ENCODE measurements around the gene CRB2.

Gene CRB2

DNA sequence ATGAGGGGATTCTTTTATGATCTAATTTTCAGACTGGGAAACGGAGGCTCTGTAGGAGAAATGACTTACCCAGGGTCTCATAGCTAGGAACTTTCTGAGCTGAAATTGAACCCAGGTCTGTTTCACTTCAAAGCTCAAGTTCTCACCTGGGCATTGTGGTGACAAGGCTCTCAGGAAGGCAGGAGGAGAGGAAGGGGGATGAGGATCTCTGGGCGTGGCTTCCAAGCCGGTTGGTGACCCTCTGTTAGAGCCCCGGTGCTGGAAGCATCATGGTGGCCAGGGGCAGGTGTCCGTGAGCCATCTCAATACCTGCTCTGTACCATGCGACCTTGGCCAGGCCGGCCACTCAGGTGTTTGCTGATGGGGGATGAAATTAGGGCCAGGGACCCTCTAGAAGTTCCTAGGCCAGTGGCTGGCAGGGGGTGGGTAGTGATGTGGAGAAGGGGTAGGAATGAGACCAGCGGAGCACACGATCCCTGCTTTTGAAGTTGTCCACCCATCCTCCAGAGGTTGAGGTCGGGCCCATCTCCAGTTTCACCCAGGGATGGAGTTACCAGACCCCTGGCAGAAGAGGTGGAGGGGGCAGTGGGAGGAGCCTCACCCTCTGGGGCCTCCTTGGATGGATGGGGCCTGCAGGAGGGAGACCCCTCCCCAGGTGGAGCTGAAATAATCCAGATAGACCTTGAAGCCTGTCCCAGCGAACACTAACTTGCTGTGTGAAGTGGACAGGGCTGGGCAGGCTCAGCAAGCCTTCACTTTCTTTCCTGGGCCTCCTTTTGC lies 5.9 kb downstream of the CRB2 start:
- no peak overlapping the region for H3K9ac ChIP-seq (ENCODE audit: low read length)
- H3K27ac ChIP-seq (ENCODE audit: low read length), result no peak overlapping the region
- peaks cover 49% of the 10 kb centered on the region for H3K4me1 ChIP-seq (ENCODE audit: control insufficient read depth, low read depth, low read length)
- H3K27me3 ChIP-seq (ENCODE audit: control insufficient read depth, insufficient read depth, low read length), result no peaks in the 10 kb centered on the region
- H3K36me3 ChIP-seq (ENCODE audit: control insufficient read depth, low read depth, low read length), result no peaks in the 10 kb centered on the region
- H3K9me3 ChIP-seq (ENCODE audit: control insufficient read depth, low read depth, low read length), result no peaks in the 10 kb centered on the region
- no peak overlapping the region for H3K4me3 ChIP-seq (ENCODE audit: low read length)

DNA sequence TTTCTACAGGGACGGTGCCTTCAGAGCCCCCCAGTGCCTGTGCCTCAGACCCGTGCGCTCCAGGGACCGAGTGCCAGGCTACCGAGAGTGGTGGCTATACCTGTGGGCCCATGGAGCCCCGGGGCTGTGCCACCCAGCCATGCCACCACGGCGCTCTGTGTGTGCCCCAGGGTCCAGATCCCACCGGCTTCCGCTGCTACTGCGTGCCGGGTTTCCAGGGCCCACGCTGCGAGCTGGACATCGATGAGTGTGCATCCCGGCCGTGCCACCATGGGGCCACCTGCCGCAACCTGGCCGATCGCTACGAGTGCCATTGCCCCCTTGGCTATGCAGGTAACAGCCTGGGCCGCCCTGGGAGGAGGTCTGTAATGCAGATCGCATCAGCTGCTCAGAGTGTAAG lies 6.9 kb downstream of the CRB2 start:
- Histone ChIP-seq H3K9ac (ENCODE audit: low read length) (no peak overlapping the region), H3K27me3 (ENCODE audit: control insufficient read depth, insufficient read depth, low read length) (no peaks in the 10 kb centered on the region), H3K4me1 (ENCODE audit: control insufficient read depth, low read depth, low read length) (peaks cover 40% of the 10 kb centered on the region), H3K27ac (ENCODE audit: low read length) (no peak overlapping the region), H3K4me3 (ENCODE audit: low read length) (no peak overlapping the region), H3K9me3 (ENCODE audit: control insufficient read depth, low read depth, low read length) (no peaks in the 10 kb centered on the region), H3K36me3 (ENCODE audit: control insufficient read depth, low read depth, low read length) (no peaks in the 10 kb centered on the region)

DNA sequence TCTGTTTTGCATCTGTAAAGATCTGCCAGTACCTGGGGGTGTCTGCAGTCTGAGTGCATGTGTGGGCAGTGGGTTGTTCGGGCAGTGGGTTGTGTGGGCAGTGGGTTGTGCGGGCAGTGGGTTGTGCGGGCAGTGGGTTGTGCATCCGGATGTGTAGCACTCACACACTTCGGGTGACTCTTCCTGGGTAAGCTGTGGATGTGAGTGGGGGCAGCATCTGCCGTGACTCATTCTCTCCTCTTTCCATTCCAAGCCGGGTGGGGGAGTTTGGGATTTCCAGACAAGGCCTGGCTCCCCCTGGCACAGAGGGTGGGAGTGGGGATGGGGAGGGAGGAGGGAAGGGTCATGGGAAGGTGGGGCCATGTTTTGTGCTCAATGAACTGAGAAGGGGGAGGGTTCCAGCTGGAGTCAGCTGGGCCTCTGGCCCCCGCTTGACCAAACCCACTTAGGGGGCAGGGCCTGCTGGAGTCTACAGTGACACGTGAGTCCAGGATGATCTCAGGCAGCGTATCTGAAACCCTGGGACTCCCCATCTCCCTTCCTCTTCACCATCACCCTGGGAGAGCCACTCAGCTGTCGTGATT lies 8.3 kb downstream of the CRB2 start:
- Histone ChIP-seq H3K9ac (ENCODE audit: low read length) (no peak overlapping the region), H3K27me3 (ENCODE audit: control insufficient read depth, insufficient read depth, low read length) (no peaks in the 10 kb centered on the region), H3K4me3 (ENCODE audit: low read length) (no peak overlapping the region), H3K9me3 (ENCODE audit: control insufficient read depth, low read depth, low read length) (no peaks in the 10 kb centered on the region), H3K27ac (ENCODE audit: low read length) (no peak overlapping the region), H3K4me1 (ENCODE audit: control insufficient read depth, low read depth, low read length) (peaks cover 27% of the 10 kb centered on the region), H3K36me3 (ENCODE audit: control insufficient read depth, low read depth, low read length) (no peaks in the 10 kb centered on the region)

GRCh38 chr9:123365287-123365880 lies 9.4 kb downstream of the CRB2 start:
- Histone ChIP-seq H3K9ac (ENCODE audit: low read length) (no peak overlapping the region), H3K9me3 (ENCODE audit: control insufficient read depth, low read depth, low read length) (no peaks in the 10 kb centered on the region), H3K27me3 (ENCODE audit: control insufficient read depth, insufficient read depth, low read length) (no peaks in the 10 kb centered on the region), H3K4me1 (ENCODE audit: control insufficient read depth, low read depth, low read length) (peaks cover 18% of the 10 kb centered on the region), H3K27ac (ENCODE audit: low read length) (no peak overlapping the region), H3K4me3 (ENCODE audit: low read length) (no peak overlapping the region), H3K36me3 (ENCODE audit: control insufficient read depth, low read depth, low read length) (no peaks in the 10 kb centered on the region)

GRCh38 chr9:123365881-123366528 lies 10.0 kb downstream of the CRB2 start:
- Histone ChIP-seq H3K27ac (ENCODE audit: low read length) (no peak overlapping the region), H3K4me1 (ENCODE audit: control insufficient read depth, low read depth, low read length) (peaks cover 14% of the 10 kb centered on the region), H3K4me3 (ENCODE audit: low read length) (no peak overlapping the region), H3K9ac (ENCODE audit: low read length) (no peak overlapping the region), H3K9me3 (ENCODE audit: control insufficient read depth, low read depth, low read length) (no peaks in the 10 kb centered on the region), H3K36me3 (ENCODE audit: control insufficient read depth, low read depth, low read length) (no peaks in the 10 kb centered on the region), H3K27me3 (ENCODE audit: control insufficient read depth, insufficient read depth, low read length) (no peaks in the 10 kb centered on the region)

DNA sequence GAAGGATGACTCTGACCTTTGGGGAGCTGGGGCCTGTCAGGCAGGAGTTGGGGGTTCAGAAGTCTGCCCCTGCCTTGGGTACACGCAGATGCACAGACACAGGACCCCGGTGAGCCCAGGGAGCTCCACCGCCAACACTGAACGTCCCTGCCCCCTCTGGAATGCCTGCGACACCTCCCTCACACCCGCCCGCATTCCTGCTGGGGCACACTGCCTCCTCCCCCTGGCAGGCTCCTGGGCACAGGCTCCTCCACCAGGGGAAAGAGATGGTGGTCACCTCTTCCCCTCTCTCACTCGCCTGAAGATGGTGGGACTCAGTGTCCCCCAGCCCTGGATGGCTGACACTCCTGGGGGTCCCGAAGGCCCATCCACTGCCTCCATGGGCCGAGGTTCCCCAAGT lies 12.0 kb downstream of the CRB2 start:
- no peak overlapping the region for H3K9ac ChIP-seq (ENCODE audit: low read length)

DNA sequence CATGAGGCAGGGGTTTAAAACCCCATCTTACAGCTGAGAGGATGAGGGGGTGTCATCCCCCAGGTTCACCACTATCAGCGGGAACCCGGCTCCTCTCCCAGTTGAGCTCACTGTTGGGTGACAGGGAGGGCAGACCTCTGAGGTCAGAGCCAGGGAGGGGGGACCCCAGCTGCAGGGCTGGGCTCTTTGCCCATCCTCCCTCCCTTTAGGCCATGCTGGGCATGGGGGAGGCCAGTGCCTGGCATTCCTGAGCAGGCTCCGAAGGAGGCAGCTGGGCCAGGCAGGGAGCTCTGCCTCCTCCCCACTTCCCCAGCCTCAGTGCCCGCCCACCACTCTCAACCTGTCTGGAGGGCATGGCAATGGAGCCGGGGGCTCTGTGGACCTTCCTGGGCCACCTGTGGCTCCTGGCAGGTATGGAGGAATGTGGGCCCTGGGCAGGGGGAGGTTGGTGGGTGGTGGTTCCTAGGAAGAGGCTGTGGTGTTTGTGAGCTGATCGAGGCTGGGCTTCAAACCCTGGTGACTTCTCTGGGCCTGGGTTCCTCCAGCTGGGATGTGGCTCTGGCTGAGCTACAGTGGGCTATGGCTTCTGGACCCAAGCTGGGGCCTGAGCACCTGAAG lies 12.6 kb downstream of the CRB2 start:
- no peaks in the 10 kb centered on the region for H3K36me3 ChIP-seq (ENCODE audit: control insufficient read depth, low read depth, low read length)
- H3K27me3 ChIP-seq (ENCODE audit: control insufficient read depth, insufficient read depth, low read length), result no peaks in the 10 kb centered on the region
- H3K4me1 ChIP-seq (ENCODE audit: control insufficient read depth, low read depth, low read length), result no peaks in the 10 kb centered on the region
- H3K4me3 ChIP-seq (ENCODE audit: low read length), result no peak overlapping the region
- H3K9ac ChIP-seq (ENCODE audit: low read length), result no peak overlapping the region
- H3K27ac ChIP-seq (ENCODE audit: low read length), result no peak overlapping the region
- H3K9me3 ChIP-seq (ENCODE audit: control insufficient read depth, low read depth, low read length), result no peaks in the 10 kb centered on the region

More for the DNA sequence above, 12.0 kb downstream of the CRB2 start:
- H3K4me1 ChIP-seq (ENCODE audit: control insufficient read depth, low read depth, low read length), result no peaks in the 10 kb centered on the region
- H3K27ac ChIP-seq (ENCODE audit: low read length), result no peak overlapping the region
- H3K36me3 ChIP-seq (ENCODE audit: control insufficient read depth, low read depth, low read length), result no peaks in the 10 kb centered on the region
- no peak overlapping the region for H3K4me3 ChIP-seq (ENCODE audit: low read length)
- no peaks in the 10 kb centered on the region for H3K27me3 ChIP-seq (ENCODE audit: control insufficient read depth, insufficient read depth, low read length)
- no peaks in the 10 kb centered on the region for H3K9me3 ChIP-seq (ENCODE audit: control insufficient read depth, low read depth, low read length)

GRCh38 chr9:123369296-123369695 lies 13.3 kb downstream of the CRB2 start:
- Histone ChIP-seq H3K9ac (ENCODE audit: low read length) (no peak overlapping the region), H3K27ac (ENCODE audit: low read length) (no peak overlapping the region), H3K4me3 (ENCODE audit: low read length) (no peak overlapping the region), H3K27me3 (ENCODE audit: control insufficient read depth, insufficient read depth, low read length) (no peaks in the 10 kb centered on the region), H3K9me3 (ENCODE audit: control insufficient read depth, low read depth, low read length) (no peaks in the 10 kb centered on the region), H3K36me3 (ENCODE audit: control insufficient read depth, low read depth, low read length) (no peaks in the 10 kb centered on the region), H3K4me1 (ENCODE audit: control insufficient read depth, low read depth, low read length) (peaks cover 4% of the 10 kb centered on the region)

DNA sequence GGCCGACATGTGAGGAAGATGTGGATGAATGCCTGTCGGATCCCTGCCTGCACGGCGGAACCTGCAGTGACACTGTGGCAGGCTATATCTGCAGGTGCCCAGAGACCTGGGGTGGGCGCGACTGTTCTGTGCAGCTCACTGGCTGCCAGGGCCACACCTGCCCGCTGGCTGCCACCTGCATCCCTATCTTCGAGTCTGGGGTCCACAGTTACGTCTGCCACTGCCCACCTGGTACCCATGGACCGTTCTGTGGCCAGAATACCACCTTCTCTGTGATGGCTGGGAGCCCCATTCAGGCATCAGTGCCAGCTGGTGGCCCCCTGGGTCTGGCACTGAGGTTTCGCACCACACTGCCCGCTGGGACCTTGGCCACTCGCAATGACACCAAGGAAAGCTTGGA lies 14.1 kb downstream of the CRB2 start:
- Histone ChIP-seq H3K9ac (ENCODE audit: low read length) (no peak overlapping the region), H3K27ac (ENCODE audit: low read length) (no peak overlapping the region), H3K4me1 (ENCODE audit: control insufficient read depth, low read depth, low read length) (peaks cover 9% of the 10 kb centered on the region), H3K4me3 (ENCODE audit: low read length) (no peak overlapping the region), H3K36me3 (ENCODE audit: control insufficient read depth, low read depth, low read length) (no peaks in the 10 kb centered on the region), H3K9me3 (ENCODE audit: control insufficient read depth, low read depth, low read length) (no peaks in the 10 kb centered on the region), H3K27me3 (ENCODE audit: control insufficient read depth, insufficient read depth, low read length) (no peaks in the 10 kb centered on the region)

GRCh38 chr9:123370526-123371227 lies 14.7 kb downstream of the CRB2 start:
- no peak overlapping the region for H3K27ac ChIP-seq (ENCODE audit: low read length)

DNA sequence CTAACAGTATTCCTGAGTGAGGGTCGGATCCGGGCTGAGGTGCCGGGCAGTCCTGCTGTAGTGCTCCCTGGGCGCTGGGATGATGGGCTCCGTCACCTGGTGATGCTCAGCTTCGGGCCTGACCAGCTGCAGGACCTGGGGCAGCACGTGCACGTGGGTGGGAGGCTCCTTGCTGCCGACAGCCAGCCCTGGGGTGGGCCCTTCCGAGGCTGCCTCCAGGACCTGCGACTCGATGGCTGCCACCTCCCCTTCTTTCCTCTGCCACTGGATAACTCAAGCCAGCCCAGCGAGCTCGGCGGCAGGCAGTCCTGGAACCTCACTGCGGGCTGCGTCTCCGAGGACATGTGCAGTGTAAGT lies 15.2 kb downstream of the CRB2 start:
- Histone ChIP-seq H3K36me3 (ENCODE audit: control insufficient read depth, low read depth, low read length) (no peaks in the 10 kb centered on the region), H3K9me3 (ENCODE audit: control insufficient read depth, low read depth, low read length) (no peaks in the 10 kb centered on the region), H3K9ac (ENCODE audit: low read length) (no peak overlapping the region), H3K27ac (ENCODE audit: low read length) (no peak overlapping the region), H3K4me1 (ENCODE audit: control insufficient read depth, low read depth, low read length) (peaks cover 15% of the 10 kb centered on the region), H3K4me3 (ENCODE audit: low read length) (no peak overlapping the region), H3K27me3 (ENCODE audit: control insufficient read depth, insufficient read depth, low read length) (no peaks in the 10 kb centered on the region)

More at GRCh38 chr9:123370526-123371227, 14.7 kb downstream of the CRB2 start:
- Histone ChIP-seq H3K9ac (ENCODE audit: low read length) (no peak overlapping the region), H3K9me3 (ENCODE audit: control insufficient read depth, low read depth, low read length) (no peaks in the 10 kb centered on the region), H3K4me3 (ENCODE audit: low read length) (no peak overlapping the region), H3K4me1 (ENCODE audit: control insufficient read depth, low read depth, low read length) (peaks cover 10% of the 10 kb centered on the region), H3K27me3 (ENCODE audit: control insufficient read depth, insufficient read depth, low read length) (no peaks in the 10 kb centered on the region), H3K36me3 (ENCODE audit: control insufficient read depth, low read depth, low read length) (no peaks in the 10 kb centered on the region)
